ENCODE results near the gene RAG2.
A peak's percentile ranks its signal among the peaks of the same experiment; 100 is the strongest.

Gene RAG2

GRCh38 chr11:36618363-36619047 lies 20.5 kb upstream of the RAG2 start:
- H3K36me3 ChIP-seq (ENCODE audit: control insufficient read depth, insufficient read depth, low read length) = no peaks in the 10 kb centered on the region
- H3K9me3 ChIP-seq (ENCODE audit: control insufficient read depth, low read length) = no peaks in the 10 kb centered on the region
- H3K4me1 ChIP-seq (ENCODE audit: control insufficient read depth, insufficient read depth, low read length) = no peaks in the 10 kb centered on the region
- H3K4me3 ChIP-seq (ENCODE audit: low read length) = no peak overlapping the region
- H3K27me3 ChIP-seq (ENCODE audit: control insufficient read depth, insufficient read depth, low read length) = no peaks in the 10 kb centered on the region
- H3K9ac ChIP-seq (ENCODE audit: low read length) = no peak overlapping the region

GRCh38 chr11:36617543-36618362 lies 19.7 kb upstream of the RAG2 start:
- no peak overlapping the region for H3K4me3 ChIP-seq (ENCODE audit: low read length)
- no peaks in the 10 kb centered on the region for H3K27me3 ChIP-seq (ENCODE audit: control insufficient read depth, insufficient read depth, low read length)
- no peaks in the 10 kb centered on the region for H3K36me3 ChIP-seq (ENCODE audit: control insufficient read depth, insufficient read depth, low read length)
- H3K4me1 ChIP-seq (ENCODE audit: control insufficient read depth, insufficient read depth, low read length) = no peaks in the 10 kb centered on the region
- H3K9ac ChIP-seq (ENCODE audit: low read length) = no peak overlapping the region
- H3K9me3 ChIP-seq (ENCODE audit: control insufficient read depth, low read length) = no peaks in the 10 kb centered on the region

GRCh38 chr11:36615826-36616225 lies 17.8 kb upstream of the RAG2 start:
- H3K36me3 ChIP-seq (ENCODE audit: control insufficient read depth, insufficient read depth, low read length) = no peaks in the 10 kb centered on the region
- no peaks in the 10 kb centered on the region for H3K27me3 ChIP-seq (ENCODE audit: control insufficient read depth, insufficient read depth, low read length)
- no peaks in the 10 kb centered on the region for H3K9me3 ChIP-seq (ENCODE audit: control insufficient read depth, low read length)
- H3K4me1 ChIP-seq (ENCODE audit: control insufficient read depth, insufficient read depth, low read length) = no peaks in the 10 kb centered on the region
- H3K9ac ChIP-seq (ENCODE audit: low read length) = no peak overlapping the region
- H3K4me3 ChIP-seq (ENCODE audit: low read length) = no peak overlapping the region

- no peak overlapping the region for H3K4me3 ChIP-seq (ENCODE audit: low read length)
- H3K36me3 ChIP-seq (ENCODE audit: control insufficient read depth, insufficient read depth, low read length) = no peaks in the 10 kb centered on the region
- no peaks in the 10 kb centered on the region for H3K9me3 ChIP-seq (ENCODE audit: control insufficient read depth, low read length)
- no peaks in the 10 kb centered on the region for H3K27me3 ChIP-seq (ENCODE audit: control insufficient read depth, insufficient read depth, low read length)
- H3K9ac ChIP-seq (ENCODE audit: low read length) = no peak overlapping the region
- no peaks in the 10 kb centered on the region for H3K4me1 ChIP-seq (ENCODE audit: control insufficient read depth, insufficient read depth, low read length)
Measured at GRCh38 chr11:36609383-36609782, 11.3 kb upstream of the RAG2 start.

GRCh38 chr11:36608491-36609199 lies 10.6 kb upstream of the RAG2 start:
- Histone ChIP-seq H3K9me3 (ENCODE audit: control insufficient read depth, low read length) (no peaks in the 10 kb centered on the region), H3K36me3 (ENCODE audit: control insufficient read depth, insufficient read depth, low read length) (no peaks in the 10 kb centered on the region), H3K4me3 (ENCODE audit: low read length) (no peak overlapping the region), H3K9ac (ENCODE audit: low read length) (no peak overlapping the region), H3K27me3 (ENCODE audit: control insufficient read depth, insufficient read depth, low read length) (no peaks in the 10 kb centered on the region), H3K4me1 (ENCODE audit: control insufficient read depth, insufficient read depth, low read length) (no peaks in the 10 kb centered on the region)

GRCh38 chr11:36605221-36606216 lies 7.5 kb upstream of the RAG2 start:
- no peaks in the 10 kb centered on the region for H3K27me3 ChIP-seq (ENCODE audit: control insufficient read depth, insufficient read depth, low read length)
- no peaks in the 10 kb centered on the region for H3K9me3 ChIP-seq (ENCODE audit: control insufficient read depth, low read length)
- H3K36me3 ChIP-seq (ENCODE audit: control insufficient read depth, insufficient read depth, low read length) = no peaks in the 10 kb centered on the region
- H3K9ac ChIP-seq (ENCODE audit: low read length) = no peak overlapping the region
- no peaks in the 10 kb centered on the region for H3K4me1 ChIP-seq (ENCODE audit: control insufficient read depth, insufficient read depth, low read length)
- no peak overlapping the region for H3K4me3 ChIP-seq (ENCODE audit: low read length)

- H3K27me3 ChIP-seq (ENCODE audit: control insufficient read depth, insufficient read depth, low read length) = no peaks in the 10 kb centered on the region
- no peaks in the 10 kb centered on the region for H3K4me1 ChIP-seq (ENCODE audit: control insufficient read depth, insufficient read depth, low read length)
- H3K9me3 ChIP-seq (ENCODE audit: control insufficient read depth, low read length) = no peaks in the 10 kb centered on the region
- no peak overlapping the region for H3K9ac ChIP-seq (ENCODE audit: low read length)
- no peak overlapping the region for H3K4me3 ChIP-seq (ENCODE audit: low read length)
- H3K36me3 ChIP-seq (ENCODE audit: control insufficient read depth, insufficient read depth, low read length) = no peaks in the 10 kb centered on the region
Measured at GRCh38 chr11:36602135-36602534, 4.1 kb upstream of the RAG2 start.

GRCh38 chr11:36601155-36601554 lies 3.1 kb upstream of the RAG2 start:
- Histone ChIP-seq H3K9ac (ENCODE audit: low read length) (no peak overlapping the region), H3K36me3 (ENCODE audit: control insufficient read depth, insufficient read depth, low read length) (no peaks in the 10 kb centered on the region), H3K27me3 (ENCODE audit: control insufficient read depth, insufficient read depth, low read length) (no peaks in the 10 kb centered on the region), H3K4me1 (ENCODE audit: control insufficient read depth, insufficient read depth, low read length) (no peaks in the 10 kb centered on the region), H3K4me3 (ENCODE audit: low read length) (no peak overlapping the region), H3K9me3 (ENCODE audit: control insufficient read depth, low read length) (no peaks in the 10 kb centered on the region)

- Histone ChIP-seq H3K4me3 (ENCODE audit: low read length) (no peak overlapping the region), H3K27me3 (ENCODE audit: control insufficient read depth, insufficient read depth, low read length) (no peaks in the 10 kb centered on the region), H3K4me1 (ENCODE audit: control insufficient read depth, insufficient read depth, low read length) (no peaks in the 10 kb centered on the region), H3K36me3 (ENCODE audit: control insufficient read depth, insufficient read depth, low read length) (no peaks in the 10 kb centered on the region), H3K9ac (ENCODE audit: low read length) (no peak overlapping the region), H3K9me3 (ENCODE audit: control insufficient read depth, low read length) (no peaks in the 10 kb centered on the region)
Measured at GRCh38 chr11:36600180-36600579, 2.1 kb upstream of the RAG2 start.

GRCh38 chr11:36596880-36597279 lies 1.2 kb downstream of the RAG2 start:
- H3K4me1 ChIP-seq (ENCODE audit: control insufficient read depth, insufficient read depth, low read length) = no peaks in the 10 kb centered on the region
- no peaks in the 10 kb centered on the region for H3K9me3 ChIP-seq (ENCODE audit: control insufficient read depth, low read length)
- H3K36me3 ChIP-seq (ENCODE audit: control insufficient read depth, insufficient read depth, low read length) = no peaks in the 10 kb centered on the region
- no peaks in the 10 kb centered on the region for H3K27me3 ChIP-seq (ENCODE audit: control insufficient read depth, insufficient read depth, low read length)
- no peak overlapping the region for H3K9ac ChIP-seq (ENCODE audit: low read length)
- H3K4me3 ChIP-seq (ENCODE audit: low read length) = no peak overlapping the region

- Histone ChIP-seq H3K36me3 (ENCODE audit: control insufficient read depth, insufficient read depth, low read length) (no peaks in the 10 kb centered on the region), H3K27me3 (ENCODE audit: control insufficient read depth, insufficient read depth, low read length) (no peaks in the 10 kb centered on the region), H3K4me3 (ENCODE audit: low read length) (peak within 1 kb of the TSS; percentile 95), H3K4me1 (ENCODE audit: control insufficient read depth, insufficient read depth, low read length) (no peaks in the 10 kb centered on the region), H3K9me3 (ENCODE audit: control insufficient read depth, low read length) (no peaks in the 10 kb centered on the region), H3K9ac (ENCODE audit: low read length) (peak within 1 kb of the TSS; percentile 50)
Measured at GRCh38 chr11:36594316-36594989, 3.6 kb downstream of the RAG2 start, which contains the start of gene IFTAP. Gene IFTAP (plus strand): TSS chr11:36594502. CDS start chr11:36610104, 15,602 bp downstream.

All from mucosa of stomach (tissue), 1 donor.